ENCODE results near the gene AAGAB.
"Not testable (repeated sequence)": the region's sequence is repeated elsewhere in the genome, so short reads cannot be mapped to it uniquely, and the experiment has no call there.

DNA sequence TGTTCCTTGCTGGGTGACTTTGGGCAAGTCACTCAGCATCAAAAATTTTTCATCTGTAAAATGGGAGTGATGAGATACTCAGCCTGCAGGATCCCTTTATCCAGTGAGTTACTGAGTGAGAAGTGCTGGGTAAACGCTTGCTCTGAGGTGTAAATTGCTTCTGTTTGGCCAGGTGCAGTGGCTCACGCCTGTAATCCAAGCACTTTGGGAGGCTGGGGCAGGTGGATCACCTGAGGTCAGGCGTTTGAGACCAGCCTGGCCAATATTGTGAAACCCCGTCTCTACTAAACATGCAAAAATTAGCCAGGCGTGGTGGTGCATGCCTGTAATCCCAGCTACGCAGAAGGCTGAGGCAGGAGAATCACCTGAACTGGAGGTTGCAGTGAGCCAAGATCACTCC lies 101.4 kb downstream of the AAGAB start:
- TF ChIP-seq, protein P1, sequence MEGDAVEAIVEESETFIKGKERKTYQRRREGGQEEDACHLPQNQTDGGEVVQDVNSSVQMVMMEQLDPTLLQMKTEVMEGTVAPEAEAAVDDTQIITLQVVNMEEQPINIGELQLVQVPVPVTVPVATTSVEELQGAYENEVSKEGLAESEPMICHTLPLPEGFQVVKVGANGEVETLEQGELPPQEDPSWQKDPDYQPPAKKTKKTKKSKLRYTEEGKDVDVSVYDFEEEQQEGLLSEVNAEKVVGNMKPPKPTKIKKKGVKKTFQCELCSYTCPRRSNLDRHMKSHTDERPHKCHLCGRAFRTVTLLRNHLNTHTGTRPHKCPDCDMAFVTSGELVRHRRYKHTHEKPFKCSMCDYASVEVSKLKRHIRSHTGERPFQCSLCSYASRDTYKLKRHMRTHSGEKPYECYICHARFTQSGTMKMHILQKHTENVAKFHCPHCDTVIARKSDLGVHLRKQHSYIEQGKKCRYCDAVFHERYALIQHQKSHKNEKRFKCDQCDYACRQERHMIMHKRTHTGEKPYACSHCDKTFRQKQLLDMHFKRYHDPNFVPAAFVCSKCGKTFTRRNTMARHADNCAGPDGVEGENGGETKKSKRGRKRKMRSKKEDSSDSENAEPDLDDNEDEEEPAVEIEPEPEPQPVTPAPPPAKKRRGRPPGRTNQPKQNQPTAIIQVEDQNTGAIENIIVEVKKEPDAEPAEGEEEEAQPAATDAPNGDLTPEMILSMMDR (IDR thresholded peaks at IDR 0.05): not testable (repeated sequence)
- not testable (repeated sequence) for TF ChIP-seq EZH2, EZH2phosphoT487 (IDR thresholded peaks at IDR 0.05)
